Fibroblast of lung (primary cell): ENCODE data around the gene MYL4. TPM values are rescaled to one million over a fixed set of nuclear protein-coding genes. Genes with fewer than 3 reads are reported as not detected.

ENCODE experiments used
- DNase-seq, 2 donors: peaks; one replicate each; pipeline versions ENCODE4 v3.0.0 to v3.0.0-alpha.2; 2010; ENCODE audit warnings: low read depth in 2 of 2
- H2AFZ ChIP-seq: 2 replicates; pipeline ENCODE4 v1.5.1; 2012; ENCODE audit warnings: low read length, control low read depth, inconsistent platforms
- H3K27ac ChIP-seq: 2 replicates; pipeline ENCODE4 v1.5.1; 2011; ENCODE audit warnings: low read length, control low read depth; ENCODE audit not compliant: insufficient read depth
- H3K27me3 ChIP-seq: 2 replicates; pipeline ENCODE4 v1.5.1; 2011; ENCODE audit warnings: mild to moderate bottlenecking, low read length; ENCODE audit not compliant: control insufficient read depth, insufficient read depth
- H3K36me3 ChIP-seq: 2 replicates; pipeline ENCODE4 v1.5.1; 2011; ENCODE audit warnings: low read length; ENCODE audit not compliant: control insufficient read depth, insufficient read depth
- H3K4me1 ChIP-seq: 2 replicates; pipeline ENCODE4 v1.5.1; 2011; ENCODE audit warnings: low read length; ENCODE audit not compliant: control insufficient read depth, insufficient read depth; ENCODE audit errors: extremely low read depth
- H3K4me2 ChIP-seq: 2 replicates; pipeline ENCODE4 v1.5.1; 2011; ENCODE audit warnings: low read length, control low read depth; ENCODE audit not compliant: insufficient read depth; ENCODE audit errors: extremely low read depth
- H3K4me3 ChIP-seq, 4 experiments: fragments of 200-600 bp in 1 of 4; sonication (generic) in 1 of 4; replicated peaks in 1 of 4; 2 replicates each; pipeline ENCODE4 v1.5.1; 2011 to 2016; ENCODE audit warnings: low read length in 4 of 4, low read depth in 3 of 4, mild to moderate bottlenecking in 3 of 4, control low read depth in 2 of 4, inconsistent platforms in 1 of 4, mixed read lengths in 1 of 4; ENCODE audit not compliant: insufficient read depth in 1 of 4; ENCODE audit errors: control extremely low read depth in 1 of 4
- H3K79me2 ChIP-seq: 2 replicates; pipeline ENCODE4 v1.5.1; 2012; ENCODE audit warnings: mild to moderate bottlenecking, low read length, inconsistent platforms; ENCODE audit not compliant: control insufficient read depth, insufficient read depth
- H3K9ac ChIP-seq: 2 replicates; pipeline ENCODE4 v1.5.1; 2011; ENCODE audit warnings: mild to moderate bottlenecking, low read length, control low read depth; ENCODE audit not compliant: insufficient read depth
- H3K9me3 ChIP-seq: 2 replicates; pipeline ENCODE4 v1.5.1; 2012; ENCODE audit warnings: low read depth, low read length; ENCODE audit not compliant: control insufficient read depth, insufficient read depth
- H4K20me1 ChIP-seq: 2 replicates; pipeline ENCODE4 v1.5.1; 2011; ENCODE audit warnings: low read length; ENCODE audit not compliant: control insufficient read depth, insufficient read depth; ENCODE audit errors: extremely low read depth
- EZH2 ChIP-seq: IDR thresholded peaks from 2 replicates; pipeline ENCODE4 v1.5.1; 2012; ENCODE audit warnings: low read length, control low read depth, mild to moderate bottlenecking; ENCODE audit errors: missing control alignments
- polyA plus RNA-seq, 2 donors: library from polyadenylated mRNA; depleted of rRNA in 1 of 2; stranded (reverse) in 1 of 2; unstranded in 1 of 2; fragments of >200 nt; gene quantifications; 2 replicates each; pipeline ENCODE4 v1.2.1, GENCODE V29; 2011 to 2012; ENCODE audit warnings: missing spikeins in 1 of 2
- total RNA-seq: library from RNA; depleted of rRNA; stranded (reverse); fragments of >200 nt; gene quantifications from 2 replicates; pipeline ENCODE4 v1.2.1, GENCODE V29; 2014
- TF ChIP-seq, protein P1 (sequence below), 2 donors: IDR thresholded peaks in 1 of 2; conservative IDR thresholded peaks in 1 of 2; 1 replicate in 1 of 2; 2 replicates in 1 of 2; pipeline ENCODE4 v1.5.1; 2011 to 2012; ENCODE audit warnings: low read length in 2 of 2, control low read depth in 1 of 2, inconsistent platforms in 1 of 2, low read depth in 1 of 2, mild to moderate bottlenecking in 1 of 2

Gene MYL4
- total and polyA plus RNA-seq, 2 donors (not counting 1 experiment from before 2014, with no cell fraction given) = 1.3 TPM; not detected in 1

DNA sequence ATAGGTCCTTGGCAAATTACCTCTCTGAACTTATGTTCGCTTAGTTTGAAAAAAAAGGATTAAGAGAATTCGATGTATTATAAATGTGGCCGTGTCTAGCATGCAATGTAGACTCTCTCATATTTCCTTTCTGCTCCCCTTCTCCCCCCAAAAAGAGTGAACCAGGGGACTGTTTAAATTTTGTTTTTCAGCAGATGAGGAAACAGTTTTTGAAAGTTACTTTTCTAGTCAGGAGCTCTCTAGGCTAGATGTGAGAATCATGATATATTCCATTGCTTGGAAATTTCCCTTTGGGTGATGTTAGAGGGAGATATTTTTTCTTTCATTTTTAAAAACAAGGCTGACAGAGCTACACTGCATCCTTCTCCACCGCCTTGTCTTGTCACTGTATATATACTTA, 18.9 kb upstream of the MYL4 start:
- H4K20me1 ChIP-seq = peaks cover 2% of the 10 kb centered on the region
- no peaks in the 10 kb centered on the region for H3K27me3 ChIP-seq
- H3K36me3 ChIP-seq = no peaks in the 10 kb centered on the region
- no peak overlapping the region for H3K4me3 ChIP-seq
- DNase-seq = no peak
- H3K27ac ChIP-seq = no peak overlapping the region
- H3K4me2 ChIP-seq = no peak overlapping the region
- no peaks in the 10 kb centered on the region for H3K4me1 ChIP-seq
- no peaks in the 10 kb centered on the region for H3K9me3 ChIP-seq
- H3K79me2 ChIP-seq = peaks cover 38% of the 10 kb centered on the region
- TF ChIP-seq EZH2 = no peak
- TF ChIP-seq, protein P1, sequence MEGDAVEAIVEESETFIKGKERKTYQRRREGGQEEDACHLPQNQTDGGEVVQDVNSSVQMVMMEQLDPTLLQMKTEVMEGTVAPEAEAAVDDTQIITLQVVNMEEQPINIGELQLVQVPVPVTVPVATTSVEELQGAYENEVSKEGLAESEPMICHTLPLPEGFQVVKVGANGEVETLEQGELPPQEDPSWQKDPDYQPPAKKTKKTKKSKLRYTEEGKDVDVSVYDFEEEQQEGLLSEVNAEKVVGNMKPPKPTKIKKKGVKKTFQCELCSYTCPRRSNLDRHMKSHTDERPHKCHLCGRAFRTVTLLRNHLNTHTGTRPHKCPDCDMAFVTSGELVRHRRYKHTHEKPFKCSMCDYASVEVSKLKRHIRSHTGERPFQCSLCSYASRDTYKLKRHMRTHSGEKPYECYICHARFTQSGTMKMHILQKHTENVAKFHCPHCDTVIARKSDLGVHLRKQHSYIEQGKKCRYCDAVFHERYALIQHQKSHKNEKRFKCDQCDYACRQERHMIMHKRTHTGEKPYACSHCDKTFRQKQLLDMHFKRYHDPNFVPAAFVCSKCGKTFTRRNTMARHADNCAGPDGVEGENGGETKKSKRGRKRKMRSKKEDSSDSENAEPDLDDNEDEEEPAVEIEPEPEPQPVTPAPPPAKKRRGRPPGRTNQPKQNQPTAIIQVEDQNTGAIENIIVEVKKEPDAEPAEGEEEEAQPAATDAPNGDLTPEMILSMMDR (conservative IDR thresholded peaks at IDR 0.05 in 1 of 2, IDR thresholded peaks at IDR 0.05 in 1 of 2; ENCODE audit: low read depth in 1 of 2, low read length in 2 of 2) = no peak
- no peak overlapping the region for H2AFZ ChIP-seq
- H3K9ac ChIP-seq = no peak overlapping the region

DNA sequence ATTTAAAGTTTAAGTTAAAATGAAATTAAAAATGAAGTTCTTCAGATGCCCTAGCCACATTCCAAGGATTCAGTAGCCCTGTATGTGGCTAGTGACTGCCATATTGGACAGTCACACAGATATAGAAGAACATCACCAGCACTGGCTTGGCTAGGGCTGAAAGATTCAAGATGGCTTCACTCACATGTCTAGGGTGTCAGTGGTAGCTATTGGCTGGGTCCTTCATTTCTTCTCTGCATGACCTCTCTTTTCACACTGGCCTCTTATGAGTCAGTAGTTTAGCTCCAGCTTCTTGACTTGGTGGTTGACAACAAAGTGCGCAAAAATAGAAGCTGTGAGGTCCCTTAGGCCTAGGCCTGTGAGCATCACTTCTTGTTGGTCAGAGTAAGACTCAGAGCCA, 18.4 kb upstream of the MYL4 start:
- DNase-seq = no peak
- TF ChIP-seq, protein P1 (conservative IDR thresholded peaks at IDR 0.05 in 1 of 2, IDR thresholded peaks at IDR 0.05 in 1 of 2; ENCODE audit: low read depth in 1 of 2, low read length in 2 of 2) = no peak
- no peak for TF ChIP-seq EZH2
- peaks cover 33% of the 10 kb centered on the region for H3K79me2 ChIP-seq
- H4K20me1 ChIP-seq = peaks cover 2% of the 10 kb centered on the region
- no peak overlapping the region for H2AFZ ChIP-seq
- H3K9ac ChIP-seq = no peak overlapping the region
- H3K36me3 ChIP-seq = no peaks in the 10 kb centered on the region
- H3K9me3 ChIP-seq = no peaks in the 10 kb centered on the region
- H3K27me3 ChIP-seq = no peaks in the 10 kb centered on the region
- H3K4me2 ChIP-seq = no peak overlapping the region
- H3K4me1 ChIP-seq = no peaks in the 10 kb centered on the region
- H3K4me3 ChIP-seq = no peak overlapping the region
- H3K27ac ChIP-seq = no peak overlapping the region

DNA sequence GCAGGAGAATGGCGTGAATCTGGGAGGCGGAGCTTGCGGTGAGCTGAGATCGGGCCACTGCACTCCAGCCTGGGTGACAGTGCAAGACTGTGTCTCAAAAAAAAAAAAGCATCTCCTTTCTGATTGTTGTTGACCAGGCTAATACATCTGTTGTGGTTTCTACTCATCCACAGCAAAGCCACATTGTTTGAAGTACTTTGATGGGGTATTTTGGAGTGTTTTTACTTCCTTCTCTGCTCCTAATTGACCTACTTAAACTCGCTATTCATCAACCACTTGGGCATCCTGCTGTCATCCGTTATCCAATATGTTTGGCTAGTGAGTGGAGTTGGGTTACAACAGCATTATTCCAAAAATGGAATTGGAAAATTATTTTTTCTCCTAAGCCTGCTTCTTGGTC, 16.6 kb upstream of the MYL4 start:
- DNase-seq = peak in 1 of 2 donors; percentile 69
- no peak overlapping the region for H2AFZ ChIP-seq

More for the DNA sequence above, 16.6 kb upstream of the MYL4 start:
- H4K20me1 ChIP-seq = no peaks in the 10 kb centered on the region
- peaks cover 15% of the 10 kb centered on the region for H3K79me2 ChIP-seq
- no peak overlapping the region for H3K4me2 ChIP-seq
- H3K9me3 ChIP-seq = no peaks in the 10 kb centered on the region
- TF ChIP-seq, protein P1 (conservative IDR thresholded peaks at IDR 0.05 in 1 of 2, IDR thresholded peaks at IDR 0.05 in 1 of 2; ENCODE audit: low read depth in 1 of 2, low read length in 2 of 2) = no peak
- no peak for TF ChIP-seq EZH2
- no peak overlapping the region for H3K9ac ChIP-seq
- H3K4me3 ChIP-seq = no peak overlapping the region
- H3K27me3 ChIP-seq = no peaks in the 10 kb centered on the region
- no peaks in the 10 kb centered on the region for H3K36me3 ChIP-seq
- H3K27ac ChIP-seq = no peak overlapping the region
- no peaks in the 10 kb centered on the region for H3K4me1 ChIP-seq
